Subcutaneous abdominal adipose tissue (tissue), 5 donors: Measurements from ENCODE around the gene EGFR.

Source experiments
- H3K27ac ChIP-seq: one replicate; pipeline ENCODE4 v1.7.0; 2013; ENCODE audit warnings: low read depth, mild to moderate bottlenecking, inconsistent platforms, low read length, moderate library complexity
- H3K27me3 ChIP-seq, 5 donors: one replicate each; pipeline ENCODE4 v1.7.0; 2013; ENCODE audit warnings: low read length in 5 of 5, inconsistent platforms in 1 of 5; ENCODE audit not compliant: control insufficient read depth in 5 of 5, insufficient read depth in 4 of 5
- H3K36me3 ChIP-seq, 5 donors: one replicate each; pipeline ENCODE4 v1.7.0; 2013; ENCODE audit warnings: low read length in 5 of 5; ENCODE audit not compliant: control insufficient read depth in 5 of 5, insufficient read depth in 5 of 5
- H3K4me1 ChIP-seq, 5 donors: one replicate each; pipeline ENCODE4 v1.7.0; 2013; ENCODE audit warnings: low read length in 5 of 5, mild to moderate bottlenecking in 3 of 5, moderate library complexity in 1 of 5; ENCODE audit not compliant: control insufficient read depth in 5 of 5, insufficient read depth in 5 of 5
- H3K4me3 ChIP-seq, 5 donors: one replicate each; pipeline ENCODE4 v1.7.0; 2013; ENCODE audit warnings: low read length in 5 of 5, low read depth in 1 of 5
- H3K9ac ChIP-seq, 5 donors: one replicate each; pipeline ENCODE4 v1.7.0; 2013; ENCODE audit warnings: low read length in 5 of 5, mild to moderate bottlenecking in 4 of 5, moderate library complexity in 3 of 5
- H3K9me3 ChIP-seq, 5 donors: one replicate each; pipeline ENCODE4 v1.7.0; 2013; ENCODE audit warnings: low read length in 5 of 5; ENCODE audit not compliant: control insufficient read depth in 5 of 5
- donor health status: healthy.
- donor health status: healthy.
- donor health status: healthy.
- donor health status: healthy.
- donor health status: healthy.

Gene EGFR

GRCh38 chr7:55251313-55251712, 232.5 kb downstream of the EGFR start:
- Histone ChIP-seq H3K27ac (no peak overlapping the region), H3K9me3 (no peaks in the 10 kb centered on the region), H3K9ac (no peak overlapping the region), H3K27me3 (peaks cover 3 to 12% (median 5%) of the 10 kb centered on the region in 5 donors), H3K4me1 (peaks cover 0 to 18% (median 16%) of the 10 kb centered on the region in 5 donors), H3K36me3 (no peaks in the 10 kb centered on the region), H3K4me3 (no peak overlapping the region)

- H3K27me3 ChIP-seq = peaks cover 4 to 14% (median 5%) of the 10 kb centered on the region in 5 donors
Measured at GRCh38 chr7:55251911-55252310, 233.1 kb downstream of the EGFR start.

GRCh38 chr7:55252386-55252785, 233.6 kb downstream of the EGFR start:
- H3K9ac ChIP-seq = no peak overlapping the region
- H3K36me3 ChIP-seq = no peaks in the 10 kb centered on the region
- H3K4me3 ChIP-seq = no peak overlapping the region
- H3K9me3 ChIP-seq = no peaks in the 10 kb centered on the region
- no peak overlapping the region for H3K27ac ChIP-seq
- peaks cover 4 to 14% (median 5%) of the 10 kb centered on the region in 5 donors for H3K27me3 ChIP-seq
- peaks cover 0 to 18% (median 16%) of the 10 kb centered on the region in 5 donors for H3K4me1 ChIP-seq

More at GRCh38 chr7:55251911-55252310, 233.1 kb downstream of the EGFR start:
- Histone ChIP-seq H3K4me1 (peaks cover 0 to 18% (median 16%) of the 10 kb centered on the region in 5 donors), H3K27ac (no peak overlapping the region), H3K9ac (no peak overlapping the region), H3K36me3 (no peaks in the 10 kb centered on the region), H3K4me3 (no peak overlapping the region), H3K9me3 (no peaks in the 10 kb centered on the region)

GRCh38 chr7:55253188-55253587, 234.4 kb downstream of the EGFR start:
- H3K27me3 ChIP-seq = peaks cover 4 to 14% (median 5%) of the 10 kb centered on the region in 5 donors
- H3K9ac ChIP-seq = no peak overlapping the region

GRCh38 chr7:55254242-55254595, 235.4 kb downstream of the EGFR start:
- peaks cover 0 to 18% (median 16%) of the 10 kb centered on the region in 5 donors for H3K4me1 ChIP-seq
- H3K9me3 ChIP-seq = no peaks in the 10 kb centered on the region
- no peaks in the 10 kb centered on the region for H3K36me3 ChIP-seq
- peaks cover 5 to 14% (median 7%) of the 10 kb centered on the region in 5 donors for H3K27me3 ChIP-seq
- peak overlapping the region in 4 of 5 donors; percentile 64 to 77 (median 74) for H3K4me3 ChIP-seq
- no peak overlapping the region for H3K27ac ChIP-seq
- peak overlapping the region in 2 of 5 donors; percentile 15 to 48 for H3K9ac ChIP-seq

More at GRCh38 chr7:55253188-55253587, 234.4 kb downstream of the EGFR start:
- Histone ChIP-seq H3K27ac (no peak overlapping the region), H3K36me3 (no peaks in the 10 kb centered on the region), H3K4me1 (peaks cover 0 to 18% (median 16%) of the 10 kb centered on the region in 5 donors), H3K9me3 (no peaks in the 10 kb centered on the region), H3K4me3 (no peak overlapping the region)

GRCh38 chr7:55254596-55255495, 236.0 kb downstream of the EGFR start:
- Histone ChIP-seq H3K36me3 (no peaks in the 10 kb centered on the region), H3K9me3 (no peaks in the 10 kb centered on the region), H3K27me3 (peaks cover 5 to 14% (median 7%) of the 10 kb centered on the region in 5 donors), H3K27ac (no peak overlapping the region), H3K4me1 (peaks cover 0 to 18% (median 16%) of the 10 kb centered on the region in 5 donors), H3K9ac (peak overlapping the region in 4 of 5 donors; percentile 13 to 77 (median 66)), H3K4me3 (peak overlapping the region; percentile 71 to 84 (median 77))

GRCh38 chr7:55255496-55256445, 237.0 kb downstream of the EGFR start:
- peak overlapping the region in 4 of 5 donors; percentile 13 to 77 (median 66) for H3K9ac ChIP-seq
- H3K4me1 ChIP-seq = peaks cover 0 to 18% (median 16%) of the 10 kb centered on the region in 5 donors
- H3K36me3 ChIP-seq = no peaks in the 10 kb centered on the region
- no peak overlapping the region for H3K27ac ChIP-seq
- no peaks in the 10 kb centered on the region for H3K9me3 ChIP-seq
- H3K4me3 ChIP-seq = peak overlapping the region; percentile 71 to 84 (median 77)
- H3K27me3 ChIP-seq = peaks cover 5 to 17% (median 7%) of the 10 kb centered on the region in 5 donors

- Histone ChIP-seq H3K4me1 (peaks cover 0 to 18% (median 16%) of the 10 kb centered on the region in 5 donors), H3K9me3 (no peaks in the 10 kb centered on the region), H3K36me3 (no peaks in the 10 kb centered on the region), H3K27me3 (peaks cover 2 to 19% (median 6%) of the 10 kb centered on the region in 5 donors), H3K9ac (no peak overlapping the region), H3K27ac (no peak overlapping the region), H3K4me3 (no peak overlapping the region)
Measured at GRCh38 chr7:55258631-55259030, 239.8 kb downstream of the EGFR start.

- H3K4me1 ChIP-seq = peaks cover 0 to 7% (median 7%) of the 10 kb centered on the region in 5 donors
- H3K4me3 ChIP-seq = no peak overlapping the region
- no peak overlapping the region for H3K27ac ChIP-seq
- no peaks in the 10 kb centered on the region for H3K36me3 ChIP-seq
- H3K9ac ChIP-seq = no peak overlapping the region
- peaks cover 0 to 11% (median 2%) of the 10 kb centered on the region in 5 donors for H3K27me3 ChIP-seq
- no peaks in the 10 kb centered on the region for H3K9me3 ChIP-seq
Measured at GRCh38 chr7:55260171-55260570, 241.4 kb downstream of the EGFR start.
